Ramos (cell line): Measurements from ENCODE around the gene DCN.

Source experiments
- in situ Hi-C: fragments of 300-500 bp; cut with MboI; formaldehyde crosslinking; loops from one replicate; pipeline ENCODE4 v1.14.3; 2022; ENCODE audit warnings: low sequenced_read_pairs; ENCODE audit not compliant: unreplicated experiment

DCN gene

DNA sequence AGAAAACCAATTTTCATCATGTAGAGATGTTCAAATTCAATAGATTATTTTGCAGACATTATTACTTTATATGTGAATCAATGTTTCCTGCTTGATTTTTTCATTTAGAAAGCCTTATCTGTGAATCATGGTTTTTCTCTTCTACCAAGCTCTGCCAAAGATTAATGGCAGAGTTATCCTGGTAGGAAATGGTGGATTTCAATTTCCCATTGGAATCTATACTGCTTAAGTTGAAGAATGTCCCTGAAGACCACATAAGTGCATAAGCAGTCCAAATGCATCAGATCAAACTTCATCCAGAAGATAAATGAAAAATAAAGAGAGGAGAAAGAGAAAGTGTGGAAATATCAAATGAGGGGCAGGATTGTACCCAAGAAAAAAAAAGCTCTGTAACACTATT lies 76.3 kb downstream of the DCN start:
- in situ Hi-C loops, result no loop called here

- in situ Hi-C loops, result no loop called here
Observed at GRCh38 chr12:91105807-91106206, 76.8 kb downstream of the DCN start.

- in situ Hi-C loops, result no loop called here
Observed at GRCh38 chr12:91104812-91105466, 77.7 kb downstream of the DCN start.

DNA sequence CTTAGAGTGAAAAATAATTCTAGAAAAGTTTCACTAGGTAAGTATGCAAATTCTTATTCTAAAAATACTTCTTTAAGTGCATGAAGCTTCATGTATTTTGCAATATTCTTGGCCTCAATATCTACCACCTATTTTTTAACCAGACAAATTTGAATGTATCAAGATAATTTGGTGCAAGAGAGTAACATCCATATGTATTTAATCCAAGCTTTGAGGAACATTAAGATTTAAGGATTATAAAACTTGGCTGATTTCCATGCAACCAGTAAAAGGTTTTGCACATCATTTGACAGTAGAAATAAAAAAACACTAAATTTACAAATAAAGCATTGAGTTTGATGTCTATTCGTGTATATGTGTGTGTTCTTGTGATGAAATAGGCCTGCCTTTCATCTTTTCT lies 79.0 kb downstream of the DCN start:
- in situ Hi-C loops, result no loop called here

DNA sequence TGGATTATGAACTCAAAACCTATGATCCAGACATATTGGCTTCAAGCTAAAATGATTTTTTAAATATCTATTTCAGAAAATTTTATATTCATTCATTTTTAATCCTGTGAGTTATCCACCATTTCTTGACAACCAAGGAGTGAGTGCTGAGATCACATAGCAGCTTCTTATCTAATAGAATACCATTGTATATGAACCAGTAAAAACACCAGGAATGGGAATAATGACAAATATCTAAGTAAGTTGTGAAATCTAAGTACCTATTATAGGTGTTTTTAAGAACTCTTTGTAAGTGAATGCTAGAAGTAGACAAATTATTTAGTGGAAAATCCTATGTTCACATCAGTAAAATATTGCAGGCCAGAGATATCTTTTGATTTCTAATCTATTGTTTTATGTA lies 79.5 kb downstream of the DCN start:
- in situ Hi-C loops, result no loop called here

DNA sequence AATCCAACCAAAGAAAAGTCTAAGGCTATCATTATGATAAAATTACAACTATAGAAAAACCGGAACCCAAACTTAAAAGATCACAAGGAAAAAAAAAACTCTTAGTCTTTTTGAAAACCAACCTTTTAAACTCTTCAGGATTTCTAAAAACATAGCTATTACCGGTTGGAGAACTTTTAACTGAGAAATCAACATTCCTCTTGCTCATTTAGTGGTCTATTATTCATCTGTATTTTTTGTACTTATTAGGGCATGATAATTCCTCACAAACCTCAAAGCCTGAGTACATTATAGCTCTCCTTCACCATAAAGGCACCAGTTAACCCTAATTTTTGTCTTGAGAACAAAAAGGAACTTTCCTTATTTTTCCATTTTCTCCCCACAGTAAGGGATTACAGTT lies 81.7 kb downstream of the DCN start:
- in situ Hi-C loops, result no loop called here

- in situ Hi-C loops, result no loop called here
Observed at GRCh38 chr12:91099836-91100235, 82.8 kb downstream of the DCN start.

- in situ Hi-C loops, result no loop called here
Observed at GRCh38 chr12:91099341-91099740, 83.3 kb downstream of the DCN start.

GRCh38 chr12:91098941-91099340 lies 83.7 kb downstream of the DCN start:
- in situ Hi-C loops, result no loop called here

GRCh38 chr12:91098461-91098860 lies 84.2 kb downstream of the DCN start:
- in situ Hi-C loops, result no loop called here

DNA sequence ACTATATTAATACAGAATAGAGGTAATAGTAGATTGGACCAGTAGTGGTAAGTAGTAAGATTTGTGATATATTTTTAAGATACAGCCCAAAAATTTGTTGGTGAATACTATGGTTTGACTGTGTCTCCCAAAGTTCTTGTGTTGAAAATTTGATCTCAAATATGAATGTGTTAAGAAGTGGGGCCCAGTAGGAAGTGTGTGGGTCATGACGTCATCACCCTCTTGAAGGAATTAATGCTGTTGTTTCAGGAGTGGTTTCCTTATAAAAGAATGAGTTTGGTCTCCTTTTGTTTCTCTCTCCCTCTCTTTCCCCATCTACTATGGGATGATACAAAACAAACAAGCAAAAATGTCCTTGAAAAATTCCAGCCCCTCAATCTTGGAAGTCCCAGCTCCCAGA lies 87.7 kb downstream of the DCN start:
- in situ Hi-C loops, result no loop called here

GRCh38 chr12:91094032-91094662 lies 88.5 kb downstream of the DCN start:
- in situ Hi-C loops, result no loop called here

DNA sequence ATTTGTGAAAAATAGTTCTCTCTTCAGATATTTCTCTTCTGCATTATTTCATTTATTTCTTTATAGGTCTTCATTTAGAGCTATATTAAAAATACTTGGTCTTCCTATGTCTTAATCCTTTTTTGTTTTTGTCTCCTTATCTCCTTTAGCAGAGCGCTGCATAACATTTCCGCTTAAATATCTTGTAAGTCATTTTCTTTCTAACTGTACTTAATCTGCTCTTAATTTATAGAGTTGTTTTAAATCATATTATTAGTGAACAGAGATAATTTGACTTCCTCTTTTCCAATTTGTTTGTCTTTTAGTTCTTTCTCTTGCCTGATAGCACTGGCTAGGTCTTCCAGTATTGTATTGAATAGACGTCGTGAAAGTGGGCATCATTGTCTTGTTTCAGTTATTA lies 89.3 kb downstream of the DCN start:
- in situ Hi-C loops, result no loop called here

DNA sequence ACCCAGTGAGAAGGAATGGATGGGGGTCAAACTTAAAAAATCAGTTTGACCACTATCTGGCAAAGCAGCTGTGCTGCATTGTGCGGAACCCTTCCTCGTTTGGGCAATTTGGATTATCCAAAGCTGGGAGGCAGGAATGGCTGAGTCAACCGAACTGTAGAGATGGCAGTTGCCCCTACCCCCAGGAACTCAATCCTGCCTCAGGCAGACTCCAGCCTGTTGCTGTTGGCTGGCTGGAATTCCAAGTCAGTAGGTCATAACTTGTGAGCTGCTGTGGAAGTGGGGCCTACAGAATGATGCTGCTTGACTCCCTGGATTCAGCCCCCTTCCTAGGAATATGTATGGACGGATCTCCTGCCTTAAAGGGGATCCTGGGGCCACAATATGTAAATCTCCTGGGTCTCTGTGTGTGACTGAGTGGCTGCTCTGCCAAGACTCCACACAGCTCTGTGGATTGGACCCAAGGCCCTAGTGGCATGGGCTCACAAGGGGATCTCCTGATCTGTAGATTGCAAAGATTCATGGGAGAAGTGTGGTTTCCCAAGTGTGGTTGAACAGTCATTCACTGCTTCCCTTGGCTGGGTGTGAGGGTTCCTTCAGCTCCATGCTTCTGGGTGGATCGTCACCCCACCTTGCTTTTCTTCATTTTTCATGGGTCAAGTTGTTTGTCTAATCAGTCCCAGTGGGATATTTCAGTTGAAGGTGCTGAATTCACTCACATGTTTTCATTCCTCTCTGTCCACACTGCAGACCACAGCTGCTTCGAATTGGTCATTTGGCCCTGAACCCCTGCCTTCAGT lies 90.5 kb downstream of the DCN start:
- in situ Hi-C loops, result no loop called here
